ENCODE results near the gene HEXD. TPM values are rescaled to one million over a fixed set of nuclear protein-coding genes. Genes with fewer than 3 reads are reported as not detected.
A peak's percentile ranks its signal among the peaks of the same experiment; 100 is the strongest.

The HEXD gene
- polyA plus RNA-seq, 3 donors from 2014 or later = 12.7 to 18.8 (median 15.2) TPM

DNA sequence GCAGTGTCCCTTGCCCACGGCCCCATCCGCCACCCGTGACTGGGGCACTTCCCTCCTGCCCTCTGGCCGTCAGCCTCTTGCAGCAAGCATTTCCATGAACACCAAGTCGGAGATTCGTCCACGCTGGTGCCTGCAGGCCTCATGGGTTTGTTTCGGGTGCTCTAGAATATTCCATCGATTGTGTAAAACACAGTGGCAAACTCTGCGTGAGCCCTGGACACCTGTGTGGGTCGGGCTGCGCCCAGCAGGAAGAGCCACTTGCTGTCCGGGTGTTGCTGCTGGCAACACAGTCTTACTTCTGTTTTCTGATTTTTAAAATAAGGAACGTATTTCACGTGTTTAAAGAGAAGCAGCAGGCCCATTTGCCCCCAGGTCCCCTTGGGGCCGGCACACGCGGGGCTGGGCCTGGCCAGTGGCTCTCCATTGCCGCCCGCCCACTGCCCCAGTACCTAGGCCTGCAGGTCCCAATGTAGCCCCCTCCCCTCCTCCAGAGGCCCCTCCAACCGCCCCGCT is 22.4 kb downstream of the HEXD start:
- peak overlapping the region in 2 of 6 donors; percentile 43 to 69 for H3K27ac Mint-ChIP-seq
- peaks cover 0 to 1% (median 0%) of the 10 kb centered on the region in 3 donors for H3K27me3 Mint-ChIP-seq (ENCODE audit: low read depth in 3 of 3)
- DNase-seq = no peak
- H3K4me3 Mint-ChIP-seq = no peak overlapping the region
- peaks cover 4 to 9% of the 10 kb centered on the region in 2 donors for H3K4me1 Mint-ChIP-seq
- H3K36me3 Mint-ChIP-seq = no peaks in the 10 kb centered on the region
- H3K9me3 Mint-ChIP-seq = no peaks in the 10 kb centered on the region

- Mint-ChIP-seq H3K27ac (peak overlapping the region in 2 of 6 donors; percentile 19 to 69), H3K27me3 (ENCODE audit: low read depth in 3 of 3) (peaks cover 0 to 1% (median 0%) of the 10 kb centered on the region in 3 donors), H3K36me3 (no peaks in the 10 kb centered on the region), H3K9me3 (no peaks in the 10 kb centered on the region), H3K4me1 (peaks cover 0 to 8% of the 10 kb centered on the region in 2 donors), H3K4me3 (no peak overlapping the region)
- no peak for DNase-seq
These were observed 23.0 kb downstream of the HEXD start for GRCh38 chr17:82440991-82441627.

DNA sequence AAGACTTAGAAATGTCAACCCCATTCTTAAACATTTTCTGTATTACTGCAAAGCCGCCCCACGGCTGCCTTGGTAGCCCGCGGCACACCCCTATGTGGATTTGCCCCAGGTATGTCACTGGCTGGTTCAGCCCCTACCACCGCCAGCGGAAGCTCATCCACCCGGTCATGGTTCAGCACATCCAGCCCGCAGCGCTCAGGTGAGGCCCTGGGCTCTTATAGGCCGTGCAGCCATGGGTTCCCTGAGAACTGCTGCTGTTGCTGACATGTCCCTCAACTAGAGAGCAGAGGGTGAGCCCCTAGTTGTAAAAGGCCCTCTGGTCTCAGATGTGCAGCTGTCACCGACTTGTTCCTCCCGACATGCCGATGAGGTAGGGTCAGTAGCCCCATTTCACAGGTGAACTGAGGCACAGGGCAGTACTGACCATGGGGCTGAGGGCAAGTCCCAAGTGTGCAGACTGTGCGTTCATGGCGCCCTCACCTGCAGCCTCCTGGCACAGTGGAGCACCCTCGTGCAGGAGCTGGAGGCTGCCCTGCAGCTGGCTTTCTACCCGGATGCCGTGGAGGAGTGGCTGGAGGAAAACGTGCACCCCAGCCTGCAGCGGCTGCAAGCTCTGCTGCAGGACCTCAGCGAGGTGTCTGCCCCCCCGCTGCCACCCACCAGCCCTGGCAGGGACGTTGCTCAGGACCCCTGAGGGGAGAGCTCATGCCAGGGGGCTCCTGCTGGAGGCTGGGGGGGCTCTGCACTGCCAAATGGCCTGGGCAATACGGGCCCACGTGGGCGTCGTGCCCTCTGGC is 23.7 kb downstream of the HEXD start:
- Mint-ChIP-seq H3K27me3 (ENCODE audit: low read depth in 3 of 3) (peaks cover 0 to 2% (median 1%) of the 10 kb centered on the region in 3 donors), H3K27ac (no peak overlapping the region), H3K4me3 (no peak overlapping the region), H3K4me1 (peaks cover 0 to 7% of the 10 kb centered on the region in 2 donors), H3K36me3 (no peaks in the 10 kb centered on the region), H3K9me3 (no peaks in the 10 kb centered on the region)
- no peak for DNase-seq

- Mint-ChIP-seq H3K9me3 (no peaks in the 10 kb centered on the region), H3K27me3 (ENCODE audit: low read depth in 3 of 3) (peaks cover 0 to 2% (median 1%) of the 10 kb centered on the region in 3 donors), H3K4me1 (peaks cover 5 to 8% of the 10 kb centered on the region in 2 donors), H3K4me3 (no peak overlapping the region), H3K27ac (peak overlapping the region in 2 of 6 donors; percentile 28 to 55), H3K36me3 (no peaks in the 10 kb centered on the region)
- no peak for DNase-seq
These were observed 24.7 kb downstream of the HEXD start for GRCh38 chr17:82442643-82443464.

- Mint-ChIP-seq H3K36me3 (no peaks in the 10 kb centered on the region), H3K4me1 (peaks cover 7 to 10% of the 10 kb centered on the region in 2 donors), H3K9me3 (no peaks in the 10 kb centered on the region), H3K27me3 (ENCODE audit: low read depth in 3 of 3) (peaks cover 0 to 2% (median 1%) of the 10 kb centered on the region in 3 donors), H3K27ac (no peak overlapping the region), H3K4me3 (no peak overlapping the region)
- no peak for DNase-seq
These were observed 25.5 kb downstream of the HEXD start for GRCh38 chr17:82443465-82444283.

- Mint-ChIP-seq H3K27ac (no peak overlapping the region), H3K9me3 (no peaks in the 10 kb centered on the region), H3K4me3 (no peak overlapping the region), H3K36me3 (no peaks in the 10 kb centered on the region), H3K27me3 (ENCODE audit: low read depth in 3 of 3) (peaks cover 2 to 8% (median 4%) of the 10 kb centered on the region in 3 donors), H3K4me1 (peaks cover 15 to 17% of the 10 kb centered on the region in 2 donors)
- no peak for DNase-seq
These were observed 26.2 kb downstream of the HEXD start for GRCh38 chr17:82444284-82444893.

DNA sequence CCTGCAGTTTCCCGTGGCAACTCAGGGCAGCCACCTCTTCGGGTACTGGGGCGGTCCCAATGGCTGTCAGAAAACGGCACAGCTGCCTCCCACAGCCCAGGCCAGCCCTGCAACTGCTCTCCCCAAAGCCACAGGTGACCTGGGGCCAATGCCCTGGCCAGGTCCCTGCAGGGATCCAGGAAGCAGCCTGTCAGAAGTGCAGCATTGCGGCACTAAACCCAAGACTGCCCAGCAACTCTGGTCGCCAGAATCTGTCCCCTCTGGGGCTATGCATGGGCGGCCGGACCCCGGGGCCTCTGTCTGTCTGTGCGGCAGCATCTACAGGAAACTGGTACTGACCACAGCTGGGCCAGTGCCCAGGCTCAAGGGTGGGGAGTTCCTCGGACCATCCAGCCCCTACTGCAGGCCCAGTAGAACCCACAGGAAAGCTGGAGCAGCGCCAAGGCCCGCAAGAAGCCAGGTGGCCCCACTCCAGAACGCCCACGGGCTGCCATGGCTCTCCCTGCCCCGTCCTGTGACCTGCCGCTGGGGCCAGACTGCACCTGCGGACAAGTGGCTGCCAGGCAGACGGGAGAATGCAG is 26.9 kb downstream of the HEXD start:
- Mint-ChIP-seq H3K27ac (no peak overlapping the region), H3K27me3 (ENCODE audit: low read depth in 3 of 3) (peaks cover 6 to 14% (median 7%) of the 10 kb centered on the region in 3 donors), H3K4me1 (peaks cover 20 to 24% of the 10 kb centered on the region in 2 donors), H3K4me3 (no peak overlapping the region), H3K9me3 (no peaks in the 10 kb centered on the region), H3K36me3 (no peaks in the 10 kb centered on the region)
- no peak for DNase-seq

GRCh38 chr17:82445542-82445941 is 27.4 kb downstream of the HEXD start:
- DNase-seq = no peak
- H3K27ac Mint-ChIP-seq = no peak overlapping the region
- H3K4me1 Mint-ChIP-seq = peaks cover 20 to 24% of the 10 kb centered on the region in 2 donors
- H3K9me3 Mint-ChIP-seq = no peaks in the 10 kb centered on the region
- peaks cover 6 to 18% (median 7%) of the 10 kb centered on the region in 3 donors for H3K27me3 Mint-ChIP-seq (ENCODE audit: low read depth in 3 of 3)
- no peaks in the 10 kb centered on the region for H3K36me3 Mint-ChIP-seq
- H3K4me3 Mint-ChIP-seq = no peak overlapping the region

DNA sequence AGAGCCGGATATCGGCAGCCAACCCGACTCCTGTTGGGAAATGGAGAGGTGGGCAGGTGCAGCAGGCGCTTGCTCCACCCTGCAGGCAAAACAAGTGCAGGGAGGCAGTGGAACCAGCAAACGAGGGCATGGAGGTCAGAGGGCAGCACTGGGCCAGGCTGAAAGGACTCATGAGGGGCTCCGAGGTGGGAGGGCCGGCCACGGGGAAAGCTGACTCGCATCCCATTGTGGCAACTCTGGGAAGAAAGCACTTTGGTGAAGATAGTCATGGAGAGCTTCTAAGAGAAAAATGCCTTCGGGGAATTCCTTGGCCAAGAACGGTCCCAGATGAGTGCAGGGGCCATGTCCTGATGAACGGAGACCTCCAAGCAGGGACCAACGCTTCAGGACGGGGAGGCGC is 28.0 kb downstream of the HEXD start:
- Mint-ChIP-seq H3K9me3 (no peaks in the 10 kb centered on the region), H3K4me3 (no peak overlapping the region), H3K36me3 (no peaks in the 10 kb centered on the region), H3K4me1 (peaks cover 26 to 28% of the 10 kb centered on the region in 2 donors), H3K27ac (peak overlapping the region in 2 of 6 donors; percentile 45 to 59), H3K27me3 (ENCODE audit: low read depth in 3 of 3) (peaks cover 7 to 20% (median 9%) of the 10 kb centered on the region in 3 donors)
- no peak for DNase-seq

GRCh38 chr17:82446649-82447048 is 28.5 kb downstream of the HEXD start:
- H3K36me3 Mint-ChIP-seq = no peaks in the 10 kb centered on the region
- peak overlapping the region in 1 of 5 donors; percentile 38 for H3K4me3 Mint-ChIP-seq
- H3K4me1 Mint-ChIP-seq = peaks cover 30 to 33% of the 10 kb centered on the region in 2 donors
- peaks cover 7 to 20% (median 9%) of the 10 kb centered on the region in 3 donors for H3K27me3 Mint-ChIP-seq (ENCODE audit: low read depth in 3 of 3)
- no peak for DNase-seq
- H3K27ac Mint-ChIP-seq = peak overlapping the region in 4 of 6 donors; percentile 22 to 59 (median 44)
- no peaks in the 10 kb centered on the region for H3K9me3 Mint-ChIP-seq

DNA sequence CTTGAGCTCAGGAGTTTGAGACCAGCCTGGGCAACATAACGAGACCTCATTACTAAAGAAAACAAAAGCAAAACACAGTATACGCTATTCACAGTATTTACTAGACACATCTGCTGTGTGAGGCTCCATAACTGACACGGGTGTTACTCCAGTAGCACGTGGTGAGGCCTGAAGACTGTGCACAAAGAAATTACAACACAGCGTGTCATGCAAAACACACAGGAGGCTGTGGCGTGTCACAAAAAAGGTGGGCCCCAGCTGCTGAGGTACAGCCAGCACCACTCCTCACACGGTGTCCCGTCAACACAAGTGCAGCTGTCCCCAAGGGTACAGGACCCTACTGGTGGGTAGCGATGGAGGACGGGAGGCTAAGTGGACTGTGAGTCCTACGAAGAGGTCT is 29.7 kb downstream of the HEXD start:
- no peak for DNase-seq
- peak overlapping the region; percentile 8 to 64 (median 32) for H3K4me3 Mint-ChIP-seq
- peaks cover 7 to 20% (median 9%) of the 10 kb centered on the region in 3 donors for H3K27me3 Mint-ChIP-seq (ENCODE audit: low read depth in 3 of 3)
- H3K9me3 Mint-ChIP-seq = no peaks in the 10 kb centered on the region
- H3K4me1 Mint-ChIP-seq = peaks cover 36 to 38% of the 10 kb centered on the region in 2 donors
- H3K27ac Mint-ChIP-seq = peak overlapping the region; percentile 78 to 92 (median 88)
- no peaks in the 10 kb centered on the region for H3K36me3 Mint-ChIP-seq
